Neuronal stem cell (in vitro differentiated cells): ENCODE data around the gene SYNGR3.
A peak's percentile ranks its signal among the peaks of the same experiment; 100 is the strongest.

Experiments
- DNase-seq: peaks from one replicate; pipeline ENCODE4 v3.0.0-alpha.2; 2013; ENCODE audit warnings: low spot score
- H2AFZ ChIP-seq: one replicate; pipeline ENCODE4 v1.6.1; 2013; ENCODE audit warnings: mild to moderate bottlenecking, low read length, inconsistent platforms
- H2AK5ac ChIP-seq: 2 replicates; pipeline ENCODE4 v1.6.1; 2013; ENCODE audit warnings: low read depth, mild to moderate bottlenecking, inconsistent platforms, low read length, moderate library complexity, mixed read lengths
- H2BK120ac ChIP-seq: 2 replicates; pipeline ENCODE4 v1.6.1; 2013; ENCODE audit warnings: low read depth, mild to moderate bottlenecking, inconsistent platforms, low read length, moderate library complexity, mixed read lengths
- H2BK12ac ChIP-seq: one replicate; pipeline ENCODE4 v1.6.1; 2013; ENCODE audit warnings: low read length, inconsistent platforms
- H2BK15ac ChIP-seq: 2 replicates; pipeline ENCODE4 v1.6.1; 2013; ENCODE audit warnings: mild to moderate bottlenecking, low read length, inconsistent platforms, mixed read lengths
- H2BK5ac ChIP-seq: one replicate; pipeline ENCODE4 v1.6.1; 2013; ENCODE audit warnings: inconsistent platforms, mild to moderate bottlenecking, low read length, moderate library complexity
- H3K14ac ChIP-seq: one replicate; pipeline ENCODE4 v1.6.1; 2013; ENCODE audit warnings: low read length, inconsistent platforms
- H3K18ac ChIP-seq: 2 replicates; pipeline ENCODE4 v1.6.1; 2013; ENCODE audit warnings: low read length, inconsistent platforms
- H3K23ac ChIP-seq: 2 replicates; pipeline ENCODE4 v1.6.1; 2013; ENCODE audit warnings: low read depth, mild to moderate bottlenecking, mixed read lengths, low read length, inconsistent platforms; ENCODE audit not compliant: poor library complexity
- H3K27ac ChIP-seq: replicated peaks from 3 replicates; pipeline ENCODE4 v1.5.1; 2013; ENCODE audit warnings: low read length, inconsistent platforms
- H3K27me3 ChIP-seq, 3 experiments: 2 replicates each; pipeline ENCODE4 v1.6.1; 2013; ENCODE audit warnings: low read length in 3 of 3, mild to moderate bottlenecking in 2 of 3, inconsistent platforms in 1 of 3, low read depth in 1 of 3, mixed read lengths in 1 of 3, moderate library complexity in 1 of 3; ENCODE audit not compliant: control insufficient read depth in 3 of 3, insufficient read depth in 3 of 3
- H3K36me3 ChIP-seq, 2 donors: replicated peaks in 1 of 2; 2 replicates each; pipeline ENCODE4 v1.6.1; 2013; ENCODE audit warnings: low read length in 2 of 2; ENCODE audit not compliant: control insufficient read depth in 2 of 2, insufficient read depth in 2 of 2
- H3K4ac ChIP-seq: 2 replicates; pipeline ENCODE4 v1.6.1; 2013; ENCODE audit warnings: inconsistent platforms, mild to moderate bottlenecking, low read length, moderate library complexity
- H3K4me1 ChIP-seq, 2 donors: 1 replicate in 1 of 2; 2 replicates in 1 of 2; pipeline ENCODE4 v1.6.1; 2013; ENCODE audit warnings: low read length in 2 of 2, low read depth in 1 of 2; ENCODE audit not compliant: control insufficient read depth in 2 of 2, insufficient read depth in 1 of 2
- H3K4me2 ChIP-seq: one replicate; pipeline ENCODE4 v1.6.1; 2013; ENCODE audit warnings: mild to moderate bottlenecking, low read length, inconsistent platforms; ENCODE audit not compliant: insufficient read depth, poor library complexity, severe bottlenecking
- H3K4me3 ChIP-seq, 2 donors: 2 replicates each; pipeline ENCODE4 v1.5.1; 2013; ENCODE audit warnings: low read length in 2 of 2, mild to moderate bottlenecking in 2 of 2, inconsistent platforms in 1 of 2, moderate library complexity in 1 of 2
- H3K79me1 ChIP-seq: one replicate; pipeline ENCODE4 v1.6.1; 2013; ENCODE audit warnings: low read depth, mild to moderate bottlenecking, inconsistent platforms, low read length, moderate library complexity
- H3K9ac ChIP-seq: one replicate; pipeline ENCODE4 v1.6.1; 2013; ENCODE audit warnings: mild to moderate bottlenecking, low read depth, low read length, inconsistent platforms; ENCODE audit not compliant: poor library complexity
- H3K9me3 ChIP-seq, 2 donors: replicated peaks in 1 of 2; 2 replicates each; pipeline versions ENCODE3 to v1.6.1; 2013; ENCODE audit warnings: low read length in 2 of 2, mild to moderate bottlenecking in 2 of 2, inconsistent platforms in 1 of 2, low read depth in 1 of 2, mixed read lengths in 1 of 2, moderate library complexity in 1 of 2; ENCODE audit not compliant: control insufficient read depth in 2 of 2, insufficient read depth in 1 of 2
- H4K8ac ChIP-seq: one replicate; pipeline ENCODE4 v1.6.1; 2013; ENCODE audit warnings: low read depth, mild to moderate bottlenecking, inconsistent platforms, low read length, moderate library complexity
- H4K91ac ChIP-seq: one replicate; pipeline ENCODE4 v1.6.1; 2013; ENCODE audit warnings: low read length, low read depth, mild to moderate bottlenecking, inconsistent platforms; ENCODE audit not compliant: poor library complexity
- WGBS, 2 donors: extraction: QIAGEN DNeasy Blood & Tissue Kit; methylation state at CpG; one replicate each; pipeline ENCODE4 v1.1.7; 2013; ENCODE audit warnings: missing lambda C conversion rate in 2 of 2, mixed read lengths in 1 of 2; ENCODE audit not compliant: insufficient read length in 2 of 2, insufficient replicate concordance in 1 of 2; ENCODE audit errors: extremely low coverage in 2 of 2; 5-methylcytosine and 5-hydroxymethylcytosine counted together

The SYNGR3 gene

GRCh38 chr16:2004795-2005517 is 15.2 kb downstream of the SYNGR3 start:
- H3K4me2 ChIP-seq, result peak overlapping the region; percentile 25
- peak overlapping the region; percentile 50 for H3K9ac ChIP-seq
- peak overlapping the region; percentile 70 for H3K23ac ChIP-seq
- no peak overlapping the region for H3K4ac ChIP-seq
- peak overlapping the region; percentile 1 for H2AK5ac ChIP-seq
- H3K79me1 ChIP-seq, result peaks cover 48% of the 10 kb centered on the region
- H4K91ac ChIP-seq, result no peak overlapping the region
- H3K36me3 ChIP-seq, result peaks cover 32 to 56% of the 10 kb centered on the region in 2 donors
- no peak overlapping the region for H2BK120ac ChIP-seq
- H3K27ac ChIP-seq, result no peak overlapping the region
- no peak overlapping the region for H2AFZ ChIP-seq
- peaks cover 23 to 28% of the 10 kb centered on the region in 2 donors for H3K4me1 ChIP-seq
- H3K18ac ChIP-seq, result peak overlapping the region; percentile 28
- peak overlapping the region; percentile 38 for H2BK15ac ChIP-seq
- peak overlapping the region; percentile 73 for H2BK12ac ChIP-seq
- peak overlapping the region; percentile 45 for H2BK5ac ChIP-seq
- DNase-seq, result no peak
- WGBS, 2 donors, result no CpG with 5 or more reads among the region's 34 CpGs
- H4K8ac ChIP-seq, result peak overlapping the region; percentile 43
- no peaks in the 10 kb centered on the region for H3K27me3 ChIP-seq
- H3K14ac ChIP-seq, result peak overlapping the region; percentile 4
- H3K9me3 ChIP-seq, result no peaks in the 10 kb centered on the region
- no peak overlapping the region for H3K4me3 ChIP-seq

- Histone ChIP-seq H3K27me3 (no peaks in the 10 kb centered on the region), H3K9me3 (no peaks in the 10 kb centered on the region), H4K8ac (no peak overlapping the region), H3K36me3 (peaks cover 27 to 50% of the 10 kb centered on the region in 2 donors), H2BK15ac (no peak overlapping the region), H3K18ac (no peak overlapping the region), H2AK5ac (no peak overlapping the region), H2AFZ (no peak overlapping the region), H3K4me3 (no peak overlapping the region), H3K9ac (peak overlapping the region; percentile 50), H3K27ac (no peak overlapping the region), H3K4me2 (no peak overlapping the region), H3K4me1 (peaks cover 28 to 35% of the 10 kb centered on the region in 2 donors), H2BK120ac (no peak overlapping the region), H2BK12ac (no peak overlapping the region), H2BK5ac (peak overlapping the region; percentile 45), H3K79me1 (peaks cover 47% of the 10 kb centered on the region), H3K4ac (no peak overlapping the region), H4K91ac (no peak overlapping the region), H3K14ac (no peak overlapping the region), H3K23ac (peak overlapping the region; percentile 93)
- DNase-seq, result no peak
- no CpG with 5 or more reads among the region's 21 CpGs for WGBS, 2 donors
Observed at GRCh38 chr16:2005646-2006045, 15.9 kb downstream of the SYNGR3 start.

- H4K91ac ChIP-seq, result no peak overlapping the region
- peak overlapping the region; percentile 81 for H2AK5ac ChIP-seq
- H3K79me1 ChIP-seq, result peaks cover 47% of the 10 kb centered on the region
- no peaks in the 10 kb centered on the region for H3K27me3 ChIP-seq
- no peak overlapping the region for H3K23ac ChIP-seq
- no peaks in the 10 kb centered on the region for H3K9me3 ChIP-seq
- no peak overlapping the region for H2BK120ac ChIP-seq
- H2BK15ac ChIP-seq, result no peak overlapping the region
- peak overlapping the region; percentile 60 for H3K9ac ChIP-seq
- H2BK12ac ChIP-seq, result peak overlapping the region; percentile 73
- H3K14ac ChIP-seq, result peak overlapping the region; percentile 71
- H3K27ac ChIP-seq, result no peak overlapping the region
- H3K36me3 ChIP-seq, result peaks cover 22 to 43% of the 10 kb centered on the region in 2 donors
- H3K4ac ChIP-seq, result no peak overlapping the region
- no peak for DNase-seq
- no peak overlapping the region for H2AFZ ChIP-seq
- WGBS, 2 donors, result no CpG with 5 or more reads among the region's 8 CpGs
- no peak overlapping the region for H3K18ac ChIP-seq
- no peak overlapping the region for H3K4me3 ChIP-seq
- no peak overlapping the region for H3K4me2 ChIP-seq
- peak overlapping the region; percentile 53 for H2BK5ac ChIP-seq
- H3K4me1 ChIP-seq, result peaks cover 28 to 35% of the 10 kb centered on the region in 2 donors
- peak overlapping the region; percentile 65 for H4K8ac ChIP-seq
Observed at GRCh38 chr16:2006317-2006716, 16.5 kb downstream of the SYNGR3 start.

- Histone ChIP-seq H2AFZ (no peak overlapping the region), H3K9ac (peak overlapping the region; percentile 78), H2BK120ac (no peak overlapping the region), H3K4ac (peak overlapping the region; percentile 66), H2AK5ac (peak overlapping the region; percentile 81), H3K9me3 (no peaks in the 10 kb centered on the region), H3K23ac (peak overlapping the region; percentile 43), H2BK5ac (peak overlapping the region; percentile 53), H3K27me3 (no peaks in the 10 kb centered on the region), H3K18ac (no peak overlapping the region), H3K4me2 (no peak overlapping the region), H3K27ac (no peak overlapping the region), H4K8ac (no peak overlapping the region), H4K91ac (no peak overlapping the region), H3K4me1 (peaks cover 28 to 35% of the 10 kb centered on the region in 2 donors), H3K14ac (peak overlapping the region; percentile 71), H2BK15ac (no peak overlapping the region), H3K4me3 (peak overlapping the region in 1 of 2 donors; percentile 65), H2BK12ac (peak overlapping the region; percentile 63), H3K36me3 (peaks cover 13 to 33% of the 10 kb centered on the region in 2 donors), H3K79me1 (peaks cover 42% of the 10 kb centered on the region)
- no peak for DNase-seq
- no CpG with 5 or more reads among the region's 16 CpGs for WGBS, 2 donors
Observed at GRCh38 chr16:2007081-2007836, 17.5 kb downstream of the SYNGR3 start.
